Measurements from ENCODE around the gene PXK.
"Not testable (repeated sequence)": the region's sequence is repeated elsewhere in the genome, so short reads cannot be mapped to it uniquely, and the experiment has no call there.

- TF ChIP-seq, protein P1, sequence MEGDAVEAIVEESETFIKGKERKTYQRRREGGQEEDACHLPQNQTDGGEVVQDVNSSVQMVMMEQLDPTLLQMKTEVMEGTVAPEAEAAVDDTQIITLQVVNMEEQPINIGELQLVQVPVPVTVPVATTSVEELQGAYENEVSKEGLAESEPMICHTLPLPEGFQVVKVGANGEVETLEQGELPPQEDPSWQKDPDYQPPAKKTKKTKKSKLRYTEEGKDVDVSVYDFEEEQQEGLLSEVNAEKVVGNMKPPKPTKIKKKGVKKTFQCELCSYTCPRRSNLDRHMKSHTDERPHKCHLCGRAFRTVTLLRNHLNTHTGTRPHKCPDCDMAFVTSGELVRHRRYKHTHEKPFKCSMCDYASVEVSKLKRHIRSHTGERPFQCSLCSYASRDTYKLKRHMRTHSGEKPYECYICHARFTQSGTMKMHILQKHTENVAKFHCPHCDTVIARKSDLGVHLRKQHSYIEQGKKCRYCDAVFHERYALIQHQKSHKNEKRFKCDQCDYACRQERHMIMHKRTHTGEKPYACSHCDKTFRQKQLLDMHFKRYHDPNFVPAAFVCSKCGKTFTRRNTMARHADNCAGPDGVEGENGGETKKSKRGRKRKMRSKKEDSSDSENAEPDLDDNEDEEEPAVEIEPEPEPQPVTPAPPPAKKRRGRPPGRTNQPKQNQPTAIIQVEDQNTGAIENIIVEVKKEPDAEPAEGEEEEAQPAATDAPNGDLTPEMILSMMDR (conservative IDR thresholded peaks at IDR 0.05): not testable (repeated sequence)
- not testable (repeated sequence) for TF ChIP-seq ZFX (IDR thresholded peaks at IDR 0.05)
These were observed 42.2 kb upstream of the PXK start for GRCh38 chr3:58290446-58290845.
